Fibroblast of lung (primary cell): ENCODE data around the gene TSEN15.

Experiments used
- EZH2 ChIP-seq: IDR thresholded peaks from 2 replicates; pipeline ENCODE4 v1.5.1; 2012; ENCODE audit warnings: low read length, control low read depth, mild to moderate bottlenecking; ENCODE audit errors: missing control alignments
- TF ChIP-seq, protein P1 (sequence below), 2 donors: IDR thresholded peaks in 1 of 2; conservative IDR thresholded peaks in 1 of 2; 1 replicate in 1 of 2; 2 replicates in 1 of 2; pipeline ENCODE4 v1.5.1; 2011 to 2012; ENCODE audit warnings: low read length in 2 of 2, control low read depth in 1 of 2, inconsistent platforms in 1 of 2, low read depth in 1 of 2, mild to moderate bottlenecking in 1 of 2

DNA sequence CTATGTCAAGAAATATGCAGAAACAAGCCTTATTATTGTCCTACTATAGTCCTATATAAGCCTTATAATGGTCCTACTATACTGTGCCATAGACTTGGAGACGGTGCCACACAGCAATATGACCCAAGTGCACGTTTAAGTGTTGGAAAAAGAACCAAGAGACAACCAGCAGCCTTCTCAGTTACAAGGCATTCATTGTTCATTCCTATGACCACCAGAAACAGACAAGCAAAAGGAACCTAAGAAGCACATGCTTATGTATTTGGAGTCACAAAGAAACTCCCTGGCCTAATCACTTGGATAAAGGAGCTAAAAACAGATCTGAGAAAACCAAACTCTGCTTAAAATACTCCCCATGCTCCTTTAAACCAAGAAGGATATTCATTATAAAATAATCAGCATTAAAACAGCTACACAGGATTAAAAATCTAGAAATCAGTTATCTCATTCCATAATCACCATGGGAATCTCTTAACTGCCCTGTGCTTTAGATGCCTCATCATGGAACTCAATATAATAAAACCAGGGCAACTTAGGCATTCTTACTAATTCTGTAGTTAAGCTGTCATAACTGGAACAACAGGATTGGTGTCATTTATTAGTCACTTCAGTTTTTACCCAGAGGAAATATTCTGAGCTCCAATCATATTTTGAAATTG, 21.0 kb upstream of the TSEN15 start:
- TF ChIP-seq, protein P1, sequence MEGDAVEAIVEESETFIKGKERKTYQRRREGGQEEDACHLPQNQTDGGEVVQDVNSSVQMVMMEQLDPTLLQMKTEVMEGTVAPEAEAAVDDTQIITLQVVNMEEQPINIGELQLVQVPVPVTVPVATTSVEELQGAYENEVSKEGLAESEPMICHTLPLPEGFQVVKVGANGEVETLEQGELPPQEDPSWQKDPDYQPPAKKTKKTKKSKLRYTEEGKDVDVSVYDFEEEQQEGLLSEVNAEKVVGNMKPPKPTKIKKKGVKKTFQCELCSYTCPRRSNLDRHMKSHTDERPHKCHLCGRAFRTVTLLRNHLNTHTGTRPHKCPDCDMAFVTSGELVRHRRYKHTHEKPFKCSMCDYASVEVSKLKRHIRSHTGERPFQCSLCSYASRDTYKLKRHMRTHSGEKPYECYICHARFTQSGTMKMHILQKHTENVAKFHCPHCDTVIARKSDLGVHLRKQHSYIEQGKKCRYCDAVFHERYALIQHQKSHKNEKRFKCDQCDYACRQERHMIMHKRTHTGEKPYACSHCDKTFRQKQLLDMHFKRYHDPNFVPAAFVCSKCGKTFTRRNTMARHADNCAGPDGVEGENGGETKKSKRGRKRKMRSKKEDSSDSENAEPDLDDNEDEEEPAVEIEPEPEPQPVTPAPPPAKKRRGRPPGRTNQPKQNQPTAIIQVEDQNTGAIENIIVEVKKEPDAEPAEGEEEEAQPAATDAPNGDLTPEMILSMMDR (conservative IDR thresholded peaks at IDR 0.05 in 1 of 2, IDR thresholded peaks at IDR 0.05 in 1 of 2; ENCODE audit: low read depth in 1 of 2, low read length in 2 of 2) = no peak
- TF ChIP-seq EZH2 = no peak
